T-helper 1 cell treated with Interleukin-12 subunit alpha and Interleukin-12 subunit beta and Interleukin-4 antibody, amounts not matched to agents 30 μg/mL and 1 μg/mL, for 36 hours (primary cell): ENCODE results near the gene TOR3A.

ENCODE experiments used
- H3K27ac Mint-ChIP-seq: one replicate; pipeline ENCODE4 v1.8.0; 2021; ENCODE audit warnings: mild to moderate bottlenecking, mixed read lengths
- H3K27me3 Mint-ChIP-seq: one replicate; pipeline ENCODE4 v1.8.0; 2021; ENCODE audit warnings: low read depth, mixed read lengths
- H3K36me3 Mint-ChIP-seq: one replicate; pipeline ENCODE4 v1.8.0; 2021; ENCODE audit warnings: low read depth, mixed read lengths
- H3K4me1 Mint-ChIP-seq: one replicate; pipeline ENCODE4 v1.8.0; 2021; ENCODE audit warnings: low read depth, mixed read lengths
- H3K4me3 Mint-ChIP-seq: one replicate; pipeline ENCODE4 v1.8.0; 2021; ENCODE audit warnings: mild to moderate bottlenecking, moderate library complexity, mixed read lengths
- H3K9me3 Mint-ChIP-seq: one replicate; pipeline ENCODE4 v1.8.0; 2021; ENCODE audit warnings: mixed read lengths

Gene TOR3A

GRCh38 chr1:179089827-179090482 is 8.1 kb downstream of the TOR3A start:
- Mint-ChIP-seq H3K36me3 (peaks cover 39% of the 10 kb centered on the region), H3K27me3 (no peaks in the 10 kb centered on the region), H3K4me1 (peaks cover 4% of the 10 kb centered on the region), H3K4me3 (no peak overlapping the region), H3K27ac (no peak overlapping the region), H3K9me3 (no peaks in the 10 kb centered on the region)

- no peak overlapping the region for H3K27ac Mint-ChIP-seq
- H3K9me3 Mint-ChIP-seq, result no peaks in the 10 kb centered on the region
- H3K4me3 Mint-ChIP-seq, result no peak overlapping the region
- H3K27me3 Mint-ChIP-seq, result no peaks in the 10 kb centered on the region
- H3K36me3 Mint-ChIP-seq, result peaks cover 39% of the 10 kb centered on the region
- H3K4me1 Mint-ChIP-seq, result peaks cover 4% of the 10 kb centered on the region
Measured at GRCh38 chr1:179090522-179090921, 8.7 kb downstream of the TOR3A start.

- Mint-ChIP-seq H3K36me3 (peaks cover 35% of the 10 kb centered on the region), H3K27ac (no peak overlapping the region), H3K27me3 (no peaks in the 10 kb centered on the region), H3K4me1 (peaks cover 4% of the 10 kb centered on the region), H3K4me3 (no peak overlapping the region), H3K9me3 (no peaks in the 10 kb centered on the region)
Measured at GRCh38 chr1:179090923-179091322, 9.1 kb downstream of the TOR3A start.

GRCh38 chr1:179091691-179092165 is 9.9 kb downstream of the TOR3A start:
- Mint-ChIP-seq H3K4me3 (no peak overlapping the region), H3K27ac (no peak overlapping the region), H3K36me3 (peaks cover 32% of the 10 kb centered on the region), H3K4me1 (peaks cover 2% of the 10 kb centered on the region), H3K27me3 (no peaks in the 10 kb centered on the region), H3K9me3 (no peaks in the 10 kb centered on the region)

- H3K4me3 Mint-ChIP-seq, result no peak overlapping the region
- H3K9me3 Mint-ChIP-seq, result no peaks in the 10 kb centered on the region
- peaks cover 35% of the 10 kb centered on the region for H3K36me3 Mint-ChIP-seq
- H3K4me1 Mint-ChIP-seq, result peaks cover 2% of the 10 kb centered on the region
- H3K27me3 Mint-ChIP-seq, result no peaks in the 10 kb centered on the region
- no peak overlapping the region for H3K27ac Mint-ChIP-seq
Measured at GRCh38 chr1:179092896-179093461, 11.1 kb downstream of the TOR3A start.

- Mint-ChIP-seq H3K27ac (no peak overlapping the region), H3K4me3 (no peak overlapping the region), H3K9me3 (no peaks in the 10 kb centered on the region), H3K4me1 (peaks cover 2% of the 10 kb centered on the region), H3K36me3 (peaks cover 28% of the 10 kb centered on the region), H3K27me3 (no peaks in the 10 kb centered on the region)
Measured at GRCh38 chr1:179094818-179095217, 12.9 kb downstream of the TOR3A start.

GRCh38 chr1:179095377-179095776 is 13.5 kb downstream of the TOR3A start:
- Mint-ChIP-seq H3K4me1 (peaks cover 2% of the 10 kb centered on the region), H3K9me3 (no peaks in the 10 kb centered on the region), H3K4me3 (no peak overlapping the region), H3K27me3 (no peaks in the 10 kb centered on the region), H3K36me3 (peaks cover 28% of the 10 kb centered on the region), H3K27ac (no peak overlapping the region)

GRCh38 chr1:179095924-179096323 is 14.1 kb downstream of the TOR3A start:
- Mint-ChIP-seq H3K36me3 (peaks cover 26% of the 10 kb centered on the region), H3K9me3 (no peaks in the 10 kb centered on the region), H3K27me3 (no peaks in the 10 kb centered on the region), H3K4me3 (no peak overlapping the region), H3K27ac (no peak overlapping the region), H3K4me1 (peaks cover 2% of the 10 kb centered on the region)

GRCh38 chr1:179099891-179100290 is 18.0 kb downstream of the TOR3A start:
- Mint-ChIP-seq H3K4me3 (no peak overlapping the region), H3K9me3 (no peaks in the 10 kb centered on the region), H3K4me1 (no peaks in the 10 kb centered on the region), H3K36me3 (peaks cover 6% of the 10 kb centered on the region), H3K27me3 (no peaks in the 10 kb centered on the region), H3K27ac (no peak overlapping the region)

GRCh38 chr1:179101566-179101965 is 19.7 kb downstream of the TOR3A start:
- H3K27me3 Mint-ChIP-seq, result no peaks in the 10 kb centered on the region
- H3K36me3 Mint-ChIP-seq, result peaks cover 4% of the 10 kb centered on the region
- no peak overlapping the region for H3K27ac Mint-ChIP-seq
- H3K4me3 Mint-ChIP-seq, result no peak overlapping the region
- H3K4me1 Mint-ChIP-seq, result no peaks in the 10 kb centered on the region
- H3K9me3 Mint-ChIP-seq, result no peaks in the 10 kb centered on the region

- no peaks in the 10 kb centered on the region for H3K9me3 Mint-ChIP-seq
- H3K36me3 Mint-ChIP-seq, result peaks cover 5% of the 10 kb centered on the region
- no peaks in the 10 kb centered on the region for H3K4me1 Mint-ChIP-seq
- H3K4me3 Mint-ChIP-seq, result no peak overlapping the region
- no peaks in the 10 kb centered on the region for H3K27me3 Mint-ChIP-seq
- H3K27ac Mint-ChIP-seq, result no peak overlapping the region
Measured at GRCh38 chr1:179103999-179104398, 22.1 kb downstream of the TOR3A start.

- Mint-ChIP-seq H3K4me3 (no peak overlapping the region), H3K27ac (no peak overlapping the region), H3K27me3 (no peaks in the 10 kb centered on the region), H3K9me3 (no peaks in the 10 kb centered on the region), H3K4me1 (no peaks in the 10 kb centered on the region), H3K36me3 (peaks cover 10% of the 10 kb centered on the region)
Measured at GRCh38 chr1:179104611-179105250, 22.9 kb downstream of the TOR3A start.

GRCh38 chr1:179105393-179105792 is 23.5 kb downstream of the TOR3A start:
- H3K36me3 Mint-ChIP-seq, result peaks cover 10% of the 10 kb centered on the region

GRCh38 chr1:179107706-179108629 is 26.1 kb downstream of the TOR3A start:
- no peaks in the 10 kb centered on the region for H3K4me1 Mint-ChIP-seq
- H3K4me3 Mint-ChIP-seq, result no peak overlapping the region
- H3K27me3 Mint-ChIP-seq, result no peaks in the 10 kb centered on the region
- no peak overlapping the region for H3K27ac Mint-ChIP-seq
- no peaks in the 10 kb centered on the region for H3K9me3 Mint-ChIP-seq
- peaks cover 10% of the 10 kb centered on the region for H3K36me3 Mint-ChIP-seq

More at GRCh38 chr1:179105393-179105792, 23.5 kb downstream of the TOR3A start:
- no peak overlapping the region for H3K27ac Mint-ChIP-seq
- no peaks in the 10 kb centered on the region for H3K9me3 Mint-ChIP-seq
- no peaks in the 10 kb centered on the region for H3K4me1 Mint-ChIP-seq
- H3K27me3 Mint-ChIP-seq, result no peaks in the 10 kb centered on the region
- no peak overlapping the region for H3K4me3 Mint-ChIP-seq
